ENCODE results near the gene SPACDR.
"Not testable (repeated sequence)": the region's sequence is repeated elsewhere in the genome, so short reads cannot be mapped to it uniquely, and the experiment has no call there.

Gene SPACDR, protein sequence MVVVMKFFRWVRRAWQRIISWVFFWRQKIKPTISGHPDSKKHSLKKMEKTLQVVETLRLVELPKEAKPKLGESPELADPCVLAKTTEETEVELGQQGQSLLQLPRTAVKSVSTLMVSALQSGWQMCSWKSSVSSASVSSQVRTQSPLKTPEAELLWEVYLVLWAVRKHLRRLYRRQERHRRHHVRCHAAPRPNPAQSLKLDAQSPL

DNA sequence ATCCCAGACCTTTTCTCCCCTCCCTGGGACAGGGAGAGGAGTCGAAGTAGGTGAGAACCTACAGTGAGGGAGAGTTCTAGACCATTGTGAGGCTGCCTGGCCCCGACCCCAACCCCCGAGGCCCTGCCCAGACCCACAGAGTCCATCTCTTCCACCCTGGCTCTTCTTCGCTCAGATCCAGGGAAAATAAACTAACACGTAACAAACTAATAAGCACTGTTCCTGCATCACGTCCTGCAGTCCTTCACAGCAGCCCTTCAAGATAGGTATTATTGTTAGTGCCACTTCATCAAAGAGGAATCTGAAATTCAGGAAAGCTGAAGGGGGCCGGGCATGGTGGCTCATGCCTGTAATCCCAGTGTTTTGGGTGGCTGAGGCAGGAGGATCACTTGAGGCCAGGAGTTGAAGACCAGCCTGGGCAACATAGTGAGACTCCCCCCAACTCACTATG, at the start of gene SPACDR:
SPACDR (minus strand) TSS at position 51 of the 451 bp plus-strand sequence. CDS start 235 bp downstream, outside the sequence.
- DNase-seq = no peak

DNA sequence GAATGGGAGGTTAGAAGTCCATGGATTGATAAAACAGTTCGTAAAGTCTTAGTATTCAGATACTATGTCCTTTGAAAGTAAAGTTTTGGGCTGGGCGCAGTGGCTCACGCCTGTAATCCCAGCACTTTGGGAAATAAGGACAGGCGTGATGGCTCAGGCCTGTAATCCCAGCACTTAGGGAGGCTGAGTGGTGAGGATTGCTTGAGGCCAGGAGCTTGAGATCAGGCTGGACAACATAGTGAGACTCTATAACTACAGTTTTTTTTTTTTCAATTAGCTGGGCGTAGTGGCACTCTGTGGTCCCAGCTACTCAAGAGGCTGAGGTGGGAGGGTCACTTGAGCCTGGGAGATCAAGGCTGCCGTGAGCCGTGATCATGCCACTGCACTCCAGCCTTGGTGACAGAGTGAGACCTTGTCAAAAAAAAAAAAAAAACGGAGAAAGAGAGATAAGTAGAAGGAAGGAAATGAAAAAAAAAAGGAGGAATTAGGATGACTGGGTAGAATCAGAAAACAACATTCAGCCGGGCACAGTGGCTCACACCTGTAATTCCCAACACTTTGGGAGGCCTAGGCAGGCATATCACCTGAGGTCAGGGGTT, 49.3 kb upstream of the SPACDR start:
- DNase-seq = no peak

DNA sequence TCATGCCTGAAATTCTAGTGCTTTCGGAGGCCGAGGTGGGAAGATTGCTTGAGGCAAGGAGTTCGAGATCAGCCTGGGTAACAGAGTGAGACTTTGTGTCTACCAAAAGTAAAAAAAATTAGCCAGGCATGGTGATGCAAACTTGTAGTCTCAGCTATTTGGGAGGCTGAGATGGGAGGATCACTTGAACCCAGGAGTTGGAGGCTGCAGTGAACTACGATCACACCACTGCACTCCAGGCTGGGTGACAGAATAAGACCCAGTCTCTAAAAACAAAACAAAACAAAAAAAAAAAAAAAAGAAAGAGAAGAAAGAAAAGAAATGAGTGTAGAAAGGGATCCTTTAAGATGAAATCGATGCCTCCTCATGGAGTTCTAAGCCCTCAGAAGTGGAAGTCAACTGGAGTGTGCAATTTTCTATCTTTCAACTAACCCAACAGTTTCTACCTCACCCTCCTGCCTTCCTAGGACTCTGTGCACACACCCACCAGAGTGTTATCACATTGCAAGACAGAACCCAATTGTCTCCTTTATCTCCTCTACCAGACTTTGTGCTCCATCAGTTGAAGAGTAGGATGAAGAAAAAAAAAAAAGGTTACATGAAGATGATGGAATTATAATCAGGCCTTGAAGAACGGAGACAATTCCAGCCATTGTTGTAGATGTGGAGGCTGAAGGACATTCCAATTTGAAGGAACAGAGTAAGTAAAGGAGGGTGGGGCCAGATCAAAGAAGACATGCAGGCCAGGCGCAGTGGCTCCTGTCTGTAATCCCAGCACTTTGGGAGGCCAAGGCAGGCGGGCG, 46.6 kb upstream of the SPACDR start:
- no peak for DNase-seq

DNA sequence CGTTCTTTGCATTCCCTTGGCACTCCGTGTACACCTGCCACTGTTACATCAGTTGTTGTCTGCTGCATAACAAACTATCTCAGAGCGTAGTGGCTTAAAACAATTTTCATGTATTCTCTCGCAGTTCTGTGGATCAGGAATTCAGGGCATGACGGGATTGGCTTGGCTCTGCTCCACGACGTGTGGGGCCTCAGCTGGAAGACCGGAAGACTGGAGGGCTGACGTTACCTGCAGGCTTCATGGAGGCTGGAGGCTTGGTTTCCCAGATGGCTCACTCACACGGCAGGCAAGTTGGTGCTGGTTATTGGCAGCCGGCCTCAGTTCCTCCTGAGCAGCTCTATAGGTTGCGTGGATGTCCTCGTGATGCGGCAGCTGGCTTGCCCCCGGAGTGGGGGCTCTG, 45.2 kb upstream of the SPACDR start:
- no peak for DNase-seq

DNA sequence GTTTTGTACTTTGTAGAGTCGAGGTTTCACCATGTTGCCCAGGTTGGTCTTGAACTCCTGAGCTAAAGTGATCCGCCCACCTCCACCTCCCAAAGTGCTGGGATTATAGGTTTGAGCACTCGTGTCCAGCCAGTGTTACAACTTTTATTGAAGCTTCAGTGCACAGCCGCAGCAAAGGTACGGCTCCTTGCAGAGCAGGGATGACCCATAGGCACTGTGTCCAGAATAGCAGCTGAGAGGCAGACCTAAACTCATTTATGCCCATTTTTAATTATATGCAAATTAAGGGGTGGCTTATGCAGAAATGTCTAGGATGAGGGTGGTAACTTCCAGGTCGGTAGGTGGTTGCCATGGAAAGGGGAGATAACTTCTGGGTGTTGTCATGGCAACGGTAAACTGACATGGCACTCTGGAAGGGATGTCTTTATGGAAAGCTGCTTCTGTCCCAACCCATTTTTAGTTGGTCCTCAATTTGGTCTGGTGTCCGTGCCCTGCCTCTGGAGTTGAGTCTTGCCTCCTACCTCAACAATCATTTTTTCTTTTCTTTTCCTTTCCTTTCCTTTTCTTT, 42.4 kb upstream of the SPACDR start:
- no peak for DNase-seq

DNA sequence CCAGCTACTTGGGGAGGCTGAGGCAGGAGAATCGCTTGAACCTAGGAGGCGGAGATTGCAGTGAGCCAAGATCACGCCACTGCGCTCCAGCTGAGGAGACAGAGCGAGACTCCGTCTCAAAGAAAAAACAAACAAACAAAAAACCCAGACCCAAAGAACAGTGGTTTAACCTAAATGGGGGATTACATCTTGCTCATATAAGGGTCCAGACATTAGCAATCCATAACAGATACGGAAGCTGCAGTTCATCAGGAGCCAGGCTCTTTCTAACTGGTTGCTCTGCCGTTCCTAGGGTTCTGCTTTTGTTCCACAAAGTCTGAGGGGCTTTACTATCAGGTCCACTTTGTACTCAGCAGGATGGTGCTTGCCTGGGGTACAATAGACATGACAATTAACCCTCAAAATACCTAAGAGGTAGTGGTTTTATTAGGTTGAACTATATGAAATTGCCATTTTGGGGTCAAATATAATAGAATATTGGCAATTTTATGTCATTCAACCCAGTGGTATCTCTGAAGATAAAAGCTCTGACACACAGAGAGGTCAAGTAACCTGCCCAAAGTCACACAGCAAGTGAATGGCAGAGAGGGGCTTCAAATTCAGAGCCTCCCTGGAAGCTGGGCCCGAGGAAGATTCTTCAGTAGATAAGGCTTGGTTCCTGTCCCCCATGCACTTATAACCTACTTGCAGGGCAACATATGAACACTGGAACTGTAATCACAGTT, 41.0 kb upstream of the SPACDR start:
- no peak for DNase-seq

DNA sequence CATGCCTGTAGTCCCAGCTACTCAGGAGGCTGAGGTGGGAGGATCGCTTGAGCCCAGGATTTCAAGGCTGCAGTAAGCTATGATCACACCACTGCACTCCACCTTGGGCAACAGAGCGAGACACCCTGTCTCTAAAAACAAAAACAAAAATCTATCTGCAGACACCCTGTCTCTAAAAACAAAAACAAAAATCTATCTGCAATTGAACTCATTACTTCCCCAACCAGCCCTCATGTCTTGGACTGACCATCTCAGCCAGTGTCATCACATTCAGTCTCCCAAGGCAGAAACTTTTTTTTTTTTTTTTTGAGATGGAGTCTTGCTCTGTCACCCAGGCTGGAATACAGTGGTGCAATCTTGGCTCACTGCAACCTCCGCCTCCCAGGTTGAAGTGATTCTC, 40.0 kb upstream of the SPACDR start:
- not testable (repeated sequence) for DNase-seq

DNA sequence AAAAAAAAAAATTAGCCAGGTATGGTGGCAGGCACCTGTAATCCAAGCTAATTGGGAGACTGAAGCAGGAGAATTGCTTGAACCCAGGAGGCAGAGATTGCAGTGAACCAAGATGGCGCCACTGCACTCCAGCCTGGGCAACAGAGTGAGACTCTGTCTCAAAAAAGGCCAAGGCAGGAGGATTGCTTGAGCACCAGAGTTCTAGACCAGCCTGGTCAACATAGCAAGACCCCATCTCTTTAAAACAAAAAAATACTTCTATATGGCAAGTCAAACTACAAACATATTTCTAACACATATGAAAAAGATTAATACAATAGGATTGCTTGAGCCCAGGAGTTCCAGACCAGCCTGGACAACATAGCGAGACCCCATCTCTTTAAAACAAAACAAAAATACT, 36.7 kb upstream of the SPACDR start:
- DNase-seq = not testable (repeated sequence)

DNA sequence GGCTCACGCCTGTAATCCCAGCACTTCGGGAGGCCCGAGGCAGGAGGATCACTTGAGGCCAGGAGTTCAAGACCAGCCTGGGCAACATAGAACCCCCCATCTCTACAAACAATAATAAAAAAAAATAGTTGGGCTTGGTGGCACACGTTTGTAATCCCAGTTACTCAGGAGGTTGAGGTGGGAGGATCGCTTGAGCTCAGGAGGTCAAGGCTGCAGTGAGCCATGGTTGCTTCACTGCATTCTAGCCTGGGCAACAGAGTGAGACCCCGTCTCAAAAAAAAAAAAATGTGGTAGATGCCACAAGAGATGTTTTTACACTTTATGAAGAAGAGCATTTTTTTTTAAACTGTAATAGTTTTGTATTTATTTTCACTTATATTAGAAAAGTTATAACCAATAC, 32.4 kb upstream of the SPACDR start:
- DNase-seq = no peak

DNA sequence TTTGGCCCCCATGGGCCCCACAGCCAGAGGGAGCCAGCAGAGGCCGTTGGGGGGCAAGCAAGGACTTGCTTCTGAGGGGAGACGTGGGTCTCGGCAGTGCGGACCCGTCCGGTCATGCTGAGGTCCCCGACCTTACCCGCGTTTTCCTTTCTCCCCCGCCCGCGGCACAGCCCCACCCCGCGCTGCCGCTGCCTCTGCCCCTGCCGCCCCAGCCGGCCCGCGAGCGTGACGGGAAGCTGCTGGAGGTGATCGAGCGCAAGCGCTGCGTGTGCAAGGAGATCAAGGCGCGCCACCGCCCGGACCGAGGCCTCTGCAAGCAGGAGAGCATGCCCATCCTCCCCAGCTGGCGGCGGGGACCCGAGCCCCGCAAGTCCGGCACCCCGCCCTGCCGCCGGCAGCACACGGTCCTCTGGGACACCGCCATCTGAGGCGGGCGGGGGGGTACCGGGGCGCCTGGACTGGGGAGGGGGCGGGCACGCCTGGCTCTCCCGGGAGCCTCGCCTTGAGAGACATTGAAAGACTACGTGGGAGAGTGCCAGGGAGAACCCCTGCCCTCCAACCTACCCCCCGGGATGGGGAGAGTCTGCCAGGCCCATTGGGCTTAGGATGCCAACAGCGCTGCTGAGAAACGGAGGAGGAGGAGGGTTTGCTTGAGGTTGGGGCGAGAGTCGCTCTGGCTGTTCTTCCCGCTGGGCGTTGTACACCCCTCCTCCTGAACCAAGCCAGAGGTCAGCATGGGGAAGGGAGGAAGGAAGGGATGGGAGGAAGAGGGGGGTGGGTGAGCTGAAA, 29.6 kb upstream of the SPACDR start:
- peak; percentile 65 to 75 for DNase-seq

DNA sequence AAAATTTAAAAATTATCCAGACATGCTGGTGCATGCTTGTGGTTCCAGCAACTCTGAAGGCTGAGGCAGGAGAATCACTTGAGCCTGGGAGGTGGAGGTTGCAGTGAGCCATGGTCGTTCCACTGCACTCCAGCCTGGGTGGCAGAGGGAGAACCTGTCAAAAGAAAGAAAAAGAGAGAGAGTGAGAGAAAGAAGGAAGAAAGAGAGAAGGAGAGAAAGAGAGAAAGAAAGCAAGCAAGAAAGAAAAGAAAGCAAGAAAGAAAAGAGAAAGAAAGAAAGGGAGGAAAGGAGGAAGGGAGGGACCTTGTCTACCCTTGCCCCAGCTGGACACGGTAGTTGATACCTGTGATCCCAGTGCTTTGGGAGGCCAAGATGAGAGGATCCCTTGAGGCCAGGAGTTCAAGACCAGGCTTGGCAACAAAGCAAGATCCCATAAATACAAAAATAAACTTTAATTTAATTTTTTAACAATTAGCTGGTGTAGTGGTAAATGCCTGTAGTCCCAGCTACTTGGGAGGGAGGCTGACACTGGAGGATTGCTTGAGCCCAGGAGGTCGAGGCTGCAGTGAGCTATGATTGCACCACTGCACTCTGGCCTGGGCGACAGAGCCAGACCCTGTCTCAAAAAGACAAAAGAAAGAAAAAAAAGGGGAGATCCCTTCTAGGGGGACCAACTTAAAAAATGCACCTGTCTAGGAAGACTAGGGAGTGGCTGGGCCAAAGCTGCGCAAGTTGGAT, 28.8 kb upstream of the SPACDR start:
- no peak for DNase-seq

DNA sequence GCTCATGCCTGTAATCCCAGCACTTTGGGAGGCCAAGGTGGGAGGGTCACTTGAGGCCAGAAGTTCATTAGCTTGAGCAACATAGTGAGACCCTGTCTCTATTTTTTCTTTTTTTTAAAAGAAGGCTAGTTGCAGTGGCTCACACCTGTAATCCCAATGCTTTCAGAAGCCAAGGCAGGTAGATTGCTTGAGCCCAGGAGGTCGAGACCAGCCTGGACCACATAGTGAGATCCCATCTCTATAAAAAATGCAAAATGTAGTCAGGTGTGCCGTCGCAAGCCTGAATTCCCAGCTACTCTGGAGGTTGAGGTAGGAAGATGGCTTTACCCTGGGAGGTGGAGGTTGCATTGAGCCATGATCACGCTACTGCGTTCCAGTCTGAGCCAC, 27.1 kb upstream of the SPACDR start:
- no peak for DNase-seq

DNA sequence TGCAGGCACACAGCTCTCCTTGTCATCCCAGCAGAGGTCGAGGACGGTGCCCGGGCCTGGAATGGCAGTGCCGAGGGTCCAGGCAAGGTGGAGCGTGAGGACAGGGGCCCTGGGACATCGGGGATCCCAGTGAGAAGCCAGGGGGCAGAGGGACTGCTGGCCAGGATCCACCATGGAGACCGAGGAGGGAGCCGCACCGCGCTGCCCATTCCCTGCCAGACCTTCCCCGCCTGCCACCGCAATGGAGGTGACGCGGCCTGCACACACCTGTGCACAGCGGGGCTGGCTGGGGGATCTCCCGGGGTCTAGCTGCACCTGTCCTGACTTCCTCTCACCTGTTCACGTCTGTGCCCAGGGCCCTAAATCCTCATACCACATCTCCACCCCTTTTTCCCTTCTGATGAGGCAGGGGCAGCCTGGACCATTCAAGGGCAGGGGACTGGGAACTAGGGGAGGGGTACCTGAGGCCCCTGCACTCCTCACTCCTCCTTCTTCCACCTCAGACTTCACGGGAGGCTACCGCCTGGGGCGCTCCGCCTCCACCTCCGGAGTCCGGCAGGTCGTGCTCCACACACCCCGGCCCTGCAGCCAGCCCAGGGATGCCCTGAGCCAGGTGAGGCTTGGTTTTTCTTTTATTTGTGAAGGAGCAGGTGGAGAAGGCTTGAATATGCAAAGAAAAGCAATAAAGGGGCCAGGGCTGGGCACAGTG, 26.6 kb upstream of the SPACDR start:
- no peak for DNase-seq

DNA sequence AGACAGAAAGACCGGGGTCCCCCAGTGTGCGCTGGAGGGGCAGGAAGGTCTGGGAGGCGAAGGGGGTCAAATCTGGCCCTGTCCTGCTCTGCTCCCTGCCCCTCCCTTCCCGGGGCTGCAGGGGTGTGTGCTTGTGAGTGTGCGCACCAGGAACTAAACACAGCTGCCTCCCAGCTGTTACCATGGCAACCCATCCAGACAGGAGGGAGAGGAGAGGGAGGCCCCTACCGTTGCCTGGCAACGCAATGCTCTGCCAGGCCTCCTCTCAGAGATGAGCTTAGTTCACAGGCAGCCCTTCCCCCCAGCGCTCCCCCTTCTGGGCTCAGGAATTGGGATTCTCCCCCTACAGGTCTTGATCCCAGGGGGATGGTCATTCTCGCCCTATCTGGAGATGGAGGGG, 25.8 kb upstream of the SPACDR start:
- DNase-seq = peak in 1 of 2 experiments; percentile 39

DNA sequence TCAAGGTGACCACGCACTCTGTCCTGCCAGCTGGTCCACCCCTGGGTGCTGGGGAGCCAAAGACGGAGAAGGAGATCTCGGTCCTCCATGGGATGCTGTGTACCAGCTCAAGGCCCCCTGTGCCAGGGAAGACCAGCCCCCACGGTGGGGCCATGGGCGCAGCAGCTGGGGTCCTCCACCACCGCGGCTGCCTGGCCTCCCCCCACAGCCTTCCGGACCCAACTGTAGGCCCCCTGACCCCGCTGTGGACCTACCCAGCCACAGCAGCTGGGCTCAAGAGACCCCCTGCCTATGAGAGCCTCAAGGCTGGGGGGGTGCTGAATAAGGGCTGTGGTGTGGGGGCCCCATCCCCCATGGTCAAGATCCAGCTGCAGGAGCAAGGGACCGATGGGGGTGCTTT, 25.1 kb upstream of the SPACDR start:
- DNase-seq = no peak

DNA sequence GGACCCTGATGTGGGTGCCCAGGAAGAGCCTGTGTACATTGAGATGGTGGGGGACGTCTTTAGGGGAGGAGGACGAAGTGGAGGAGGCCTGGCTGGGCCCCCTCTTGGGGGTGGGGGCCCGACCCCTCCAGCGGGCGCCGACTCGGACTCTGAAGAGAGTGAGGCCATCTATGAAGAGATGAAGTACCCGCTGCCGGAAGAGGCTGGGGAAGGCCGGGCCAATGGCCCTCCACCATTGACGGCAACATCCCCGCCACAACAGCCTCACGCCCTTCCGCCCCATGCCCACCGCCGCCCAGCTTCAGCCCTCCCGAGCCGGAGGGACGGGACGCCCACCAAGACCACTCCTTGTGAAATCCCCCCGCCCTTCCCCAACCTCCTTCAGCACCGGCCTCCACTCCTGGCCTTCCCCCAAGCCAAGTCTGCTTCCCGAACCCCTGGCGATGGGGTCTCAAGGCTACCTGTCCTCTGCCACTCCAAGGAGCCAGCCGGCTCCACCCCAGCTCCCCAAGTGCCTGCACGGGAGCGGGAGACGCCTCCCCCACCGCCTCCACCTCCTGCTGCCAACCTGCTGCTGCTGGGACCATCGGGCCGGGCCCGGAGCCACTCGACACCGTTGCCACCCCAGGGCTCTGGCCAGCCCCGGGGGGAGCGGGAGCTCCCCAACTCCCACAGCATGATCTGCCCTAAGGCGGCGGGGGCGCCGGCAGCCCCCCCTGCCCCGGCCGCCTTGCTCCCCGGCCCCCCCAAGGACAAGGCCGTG, 24.5 kb upstream of the SPACDR start:
- no peak for DNase-seq

DNA sequence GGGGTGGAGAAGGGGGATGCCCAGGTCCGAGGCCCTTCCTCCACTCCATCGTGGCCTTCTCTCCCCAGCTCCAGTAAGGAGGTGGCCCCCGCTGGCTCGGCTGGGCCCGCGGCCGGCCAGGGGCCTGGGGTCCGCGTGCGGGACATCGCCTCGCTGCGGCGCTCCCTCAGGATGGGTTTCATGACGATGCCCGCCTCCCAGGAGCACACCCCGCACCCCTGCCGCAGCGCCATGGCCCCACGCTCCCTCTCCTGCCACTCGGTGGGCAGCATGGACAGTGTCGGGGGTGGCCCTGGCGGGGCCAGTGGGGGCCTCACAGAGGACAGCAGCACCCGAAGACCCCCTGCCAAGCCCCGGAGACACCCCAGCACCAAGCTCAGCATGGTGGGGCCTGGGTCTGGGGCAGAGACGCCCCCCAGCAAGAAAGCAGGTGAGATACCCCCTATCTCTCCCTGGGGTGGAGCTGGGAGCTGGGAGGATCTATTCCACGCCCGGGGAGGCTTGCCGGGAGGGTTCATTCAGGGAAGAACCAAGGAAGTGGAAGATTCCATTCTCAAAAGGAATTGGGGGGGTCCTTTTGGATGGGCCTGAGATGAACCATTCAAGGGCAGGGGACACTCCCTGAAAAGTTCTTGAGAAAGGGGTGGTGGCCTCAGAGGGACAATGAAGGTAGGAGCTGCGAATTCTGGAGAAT, 22.8 kb upstream of the SPACDR start:
- no peak for DNase-seq

DNA sequence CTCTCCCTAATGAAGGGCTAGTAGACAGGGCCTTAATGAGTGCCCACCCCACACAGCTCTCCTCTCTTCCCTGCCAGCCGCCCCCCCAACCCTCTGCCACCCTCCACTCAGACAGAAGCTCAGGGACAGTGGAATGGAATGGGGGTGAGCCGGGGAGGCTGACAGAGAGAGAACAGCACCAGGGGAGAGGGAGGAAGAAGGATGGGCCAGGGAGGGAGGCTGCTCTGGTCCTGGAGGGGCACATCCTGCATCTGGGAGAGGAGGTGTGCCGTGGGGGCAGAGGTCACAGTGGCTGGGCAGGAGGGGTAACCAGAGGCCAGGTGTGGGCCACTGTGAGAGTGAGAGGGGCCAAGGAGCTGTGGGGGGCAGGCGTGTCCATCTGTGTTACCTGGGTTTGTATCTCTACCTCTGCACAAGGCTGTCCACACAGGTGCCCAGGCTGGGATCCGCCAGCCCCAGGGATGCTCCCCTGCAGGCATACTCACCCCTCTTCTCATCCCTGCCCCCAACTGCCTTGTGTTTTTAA, 22.1 kb upstream of the SPACDR start:
- DNase-seq = no peak

DNA sequence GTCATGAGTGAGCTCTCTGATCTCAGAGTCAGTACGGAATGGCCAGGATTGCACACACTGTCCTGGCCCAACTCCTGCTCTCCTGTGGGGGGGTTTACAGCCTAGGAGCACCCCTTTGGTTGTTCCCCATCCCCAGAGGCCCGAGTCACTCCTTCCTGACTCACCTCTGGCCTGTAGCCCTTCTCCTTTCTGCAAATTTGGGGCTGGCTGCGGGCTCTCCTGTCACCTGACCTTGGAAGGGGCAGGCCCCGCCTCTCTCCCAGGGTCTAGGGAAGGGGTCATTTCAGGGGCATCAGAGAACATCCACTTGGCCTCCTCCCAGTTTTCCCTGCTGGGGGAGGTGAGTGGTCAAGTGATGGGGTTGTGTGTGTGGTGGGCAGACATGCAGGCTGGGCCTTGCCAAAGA, 21.4 kb upstream of the SPACDR start:
- DNase-seq = no peak
